ENCODE results near the gene ABCA1.
"Not testable (repeated sequence)": the region's sequence is repeated elsewhere in the genome, so short reads cannot be mapped to it uniquely, and the experiment has no call there.

Gene ABCA1

DNA sequence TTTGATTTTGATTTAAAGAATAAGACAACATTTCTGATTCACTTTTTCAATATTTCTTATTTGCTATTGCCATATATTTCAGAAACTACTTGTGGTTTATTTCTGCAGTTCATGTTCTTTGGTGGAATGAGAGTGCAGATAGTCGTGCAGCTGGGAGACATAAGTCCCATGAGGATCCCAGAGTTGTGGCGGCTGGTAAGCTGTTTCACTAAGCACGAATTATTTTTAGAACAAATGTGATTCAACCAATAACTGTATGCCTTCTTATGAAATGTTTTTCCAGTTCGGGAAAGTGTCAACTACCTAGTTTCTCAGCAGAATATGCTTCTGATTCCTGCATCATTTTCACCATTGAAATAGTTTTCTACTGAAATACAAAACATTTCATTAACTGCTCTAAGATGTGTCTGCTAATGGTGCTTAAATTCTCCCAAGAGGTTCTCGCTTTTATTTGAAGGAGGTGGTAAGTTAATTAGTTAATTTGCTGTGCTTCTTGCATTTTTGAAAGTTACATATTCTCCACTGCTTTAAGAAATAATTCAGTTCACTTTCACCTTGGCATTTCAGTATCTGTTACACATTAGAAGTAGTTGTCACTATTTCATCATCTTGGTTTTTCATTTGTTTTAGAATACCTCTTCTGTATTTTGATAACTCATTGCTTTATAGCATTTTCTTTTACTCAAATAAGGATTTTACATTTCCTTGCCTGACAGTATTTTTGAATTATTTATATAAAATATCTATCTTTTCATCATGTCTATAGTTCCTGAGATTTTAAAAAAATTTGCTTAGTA, 155.0 kb downstream of the ABCA1 start:
- H3K4me3 ChIP-seq (ENCODE audit: control insufficient read depth, low read depth, low read length) = no peak overlapping the region
- no peak for DNase-seq (ENCODE audit: low read depth)

DNA sequence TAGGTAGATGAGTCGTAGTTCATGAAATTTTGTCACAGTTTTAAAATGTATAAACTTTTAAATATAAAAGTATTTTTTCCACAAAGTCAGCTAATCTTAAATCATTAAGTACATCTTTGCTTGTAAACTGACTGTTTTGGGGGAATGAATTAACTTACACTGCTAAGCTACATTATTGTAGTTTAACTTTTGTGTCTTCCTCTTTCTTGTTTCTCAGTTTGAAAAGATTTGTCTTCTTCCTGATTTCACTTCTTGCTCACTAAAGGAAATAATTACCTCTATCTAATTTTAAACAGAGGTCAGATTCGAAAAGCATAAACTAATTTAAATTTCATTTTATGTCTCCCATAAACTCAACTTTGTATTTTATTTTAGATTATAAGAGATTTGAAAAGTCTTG, 158.3 kb downstream of the ABCA1 start:
- DNase-seq (ENCODE audit: low read depth) = no peak
- TF ChIP-seq, protein P1, sequence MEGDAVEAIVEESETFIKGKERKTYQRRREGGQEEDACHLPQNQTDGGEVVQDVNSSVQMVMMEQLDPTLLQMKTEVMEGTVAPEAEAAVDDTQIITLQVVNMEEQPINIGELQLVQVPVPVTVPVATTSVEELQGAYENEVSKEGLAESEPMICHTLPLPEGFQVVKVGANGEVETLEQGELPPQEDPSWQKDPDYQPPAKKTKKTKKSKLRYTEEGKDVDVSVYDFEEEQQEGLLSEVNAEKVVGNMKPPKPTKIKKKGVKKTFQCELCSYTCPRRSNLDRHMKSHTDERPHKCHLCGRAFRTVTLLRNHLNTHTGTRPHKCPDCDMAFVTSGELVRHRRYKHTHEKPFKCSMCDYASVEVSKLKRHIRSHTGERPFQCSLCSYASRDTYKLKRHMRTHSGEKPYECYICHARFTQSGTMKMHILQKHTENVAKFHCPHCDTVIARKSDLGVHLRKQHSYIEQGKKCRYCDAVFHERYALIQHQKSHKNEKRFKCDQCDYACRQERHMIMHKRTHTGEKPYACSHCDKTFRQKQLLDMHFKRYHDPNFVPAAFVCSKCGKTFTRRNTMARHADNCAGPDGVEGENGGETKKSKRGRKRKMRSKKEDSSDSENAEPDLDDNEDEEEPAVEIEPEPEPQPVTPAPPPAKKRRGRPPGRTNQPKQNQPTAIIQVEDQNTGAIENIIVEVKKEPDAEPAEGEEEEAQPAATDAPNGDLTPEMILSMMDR (IDR thresholded peaks at IDR 0.05; ENCODE audit: control insufficient read depth, insufficient read depth, low read depth, low read length, missing control alignments) = no peak
- no peak overlapping the region for H3K4me3 ChIP-seq (ENCODE audit: control insufficient read depth, low read depth, low read length)

More for the DNA sequence above, 155.0 kb downstream of the ABCA1 start:
- TF ChIP-seq, protein P1 (IDR thresholded peaks at IDR 0.05; ENCODE audit: control insufficient read depth, insufficient read depth, low read depth, low read length, missing control alignments) = no peak

- DNase-seq (ENCODE audit: low read depth); H3K4me3 ChIP-seq (ENCODE audit: control insufficient read depth, low read depth, low read length): not testable (repeated sequence)
Measured at GRCh38 chr9:104769029-104769428, 158.9 kb downstream of the ABCA1 start.

GRCh38 chr9:104767507-104767906, 160.4 kb downstream of the ABCA1 start:
- DNase-seq (ENCODE audit: low read depth) = no peak
- no peak overlapping the region for H3K4me3 ChIP-seq (ENCODE audit: control insufficient read depth, low read depth, low read length)
- TF ChIP-seq, protein P1 (IDR thresholded peaks at IDR 0.05; ENCODE audit: control insufficient read depth, insufficient read depth, low read depth, low read length, missing control alignments) = no peak

DNA sequence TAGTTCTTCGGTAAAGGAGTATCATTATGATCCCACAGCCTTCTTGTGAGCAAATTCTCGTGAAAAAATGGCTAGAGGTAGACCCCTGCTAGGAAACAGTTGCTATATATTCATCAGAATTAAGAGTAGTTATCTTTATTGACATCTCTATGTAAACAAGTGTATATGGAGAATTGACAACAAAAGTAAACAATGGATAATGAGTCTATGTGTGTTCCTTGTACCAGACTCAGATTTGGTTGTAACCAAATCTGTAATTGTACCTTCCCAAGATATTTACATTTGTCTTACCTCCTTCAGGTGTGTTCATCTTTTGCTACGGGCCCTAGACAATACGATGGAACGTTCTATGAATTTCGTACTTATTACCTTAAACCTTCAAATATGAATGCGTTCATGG, 161.9 kb downstream of the ABCA1 start:
- no peak overlapping the region for H3K4me3 ChIP-seq (ENCODE audit: control insufficient read depth, low read depth, low read length)
- TF ChIP-seq, protein P1 (IDR thresholded peaks at IDR 0.05; ENCODE audit: control insufficient read depth, insufficient read depth, low read depth, low read length, missing control alignments) = no peak
- DNase-seq (ENCODE audit: low read depth) = no peak

GRCh38 chr9:104765138-104765537, 162.8 kb downstream of the ABCA1 start:
- no peak for DNase-seq (ENCODE audit: low read depth)
- H3K4me3 ChIP-seq (ENCODE audit: control insufficient read depth, low read depth, low read length) = no peak overlapping the region
- TF ChIP-seq, protein P1 (IDR thresholded peaks at IDR 0.05; ENCODE audit: control insufficient read depth, insufficient read depth, low read depth, low read length, missing control alignments) = no peak

GRCh38 chr9:104758974-104759373, 169.0 kb downstream of the ABCA1 start:
- TF ChIP-seq, protein P1 (IDR thresholded peaks at IDR 0.05; ENCODE audit: control insufficient read depth, insufficient read depth, low read depth, low read length, missing control alignments) = no peak
- no peak overlapping the region for H3K4me3 ChIP-seq (ENCODE audit: control insufficient read depth, low read depth, low read length)
- no peak for DNase-seq (ENCODE audit: low read depth)

Data from AG09309 (cell line).